Measurements from ENCODE around the gene ANKRD13A.

ANKRD13A gene

DNA sequence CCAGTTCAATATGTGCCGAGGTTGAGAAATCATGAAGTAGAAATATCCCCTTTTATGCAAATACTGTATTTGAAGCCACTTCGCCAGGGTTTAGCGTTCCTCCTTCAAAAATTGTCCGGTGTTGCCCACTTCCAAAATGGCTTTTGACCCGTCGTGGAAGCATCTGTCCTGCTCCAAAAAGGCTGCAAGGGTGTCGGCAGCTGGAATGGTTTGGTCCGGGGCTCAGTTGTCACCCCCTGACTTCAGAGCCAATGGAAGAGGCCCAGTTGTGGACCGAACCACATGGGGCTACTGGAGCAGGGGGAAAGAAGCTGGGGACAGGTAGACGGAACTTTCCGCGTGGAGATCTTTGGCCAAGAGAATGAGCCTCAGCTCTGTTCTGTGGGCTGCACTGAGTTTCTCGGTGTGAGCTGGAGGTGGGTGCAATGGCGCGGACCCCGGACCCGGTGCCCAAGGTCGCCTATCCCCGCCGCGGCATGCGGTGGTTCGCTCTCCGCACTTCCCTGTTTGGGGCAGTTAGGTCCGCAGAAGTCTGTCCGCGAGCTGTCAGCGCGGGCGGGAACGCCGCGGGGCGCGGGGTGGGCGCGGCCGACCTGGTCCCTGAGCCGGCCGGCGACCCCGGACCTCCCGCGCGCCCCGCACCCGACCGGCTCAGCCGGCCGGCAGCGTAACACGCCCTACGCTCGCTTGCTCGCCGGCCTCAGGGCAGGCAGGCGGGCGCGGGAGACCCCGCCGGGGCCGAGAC, at the start of gene ANKRD13A:
Gene ANKRD13A, plus strand, starts transcription at position 527 of the 745 bp plus-strand sequence. CDS start 259 bp downstream, outside the sequence.
- peak; percentile 85 for DNase-seq

DNA sequence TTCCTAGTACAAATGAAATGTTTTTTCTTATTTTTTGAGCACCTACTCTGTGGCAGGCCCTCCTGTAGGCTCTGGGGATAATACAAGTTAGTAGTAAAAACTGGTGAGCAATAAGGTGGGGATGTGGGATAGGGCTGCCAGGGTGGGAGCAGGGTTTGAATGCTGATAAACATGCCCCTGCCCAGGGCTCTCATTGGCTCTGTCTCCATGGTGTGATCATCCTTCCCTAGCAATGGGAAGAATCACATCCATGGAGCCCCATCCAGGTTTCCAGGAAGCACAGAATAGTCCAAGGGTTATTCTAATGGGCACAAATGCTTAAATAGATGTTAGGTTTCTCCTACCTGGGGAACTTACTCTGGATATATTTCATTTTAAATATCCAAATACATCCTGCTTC, 48.6 kb upstream of the ANKRD13A start:
- no peak for DNase-seq

DNA sequence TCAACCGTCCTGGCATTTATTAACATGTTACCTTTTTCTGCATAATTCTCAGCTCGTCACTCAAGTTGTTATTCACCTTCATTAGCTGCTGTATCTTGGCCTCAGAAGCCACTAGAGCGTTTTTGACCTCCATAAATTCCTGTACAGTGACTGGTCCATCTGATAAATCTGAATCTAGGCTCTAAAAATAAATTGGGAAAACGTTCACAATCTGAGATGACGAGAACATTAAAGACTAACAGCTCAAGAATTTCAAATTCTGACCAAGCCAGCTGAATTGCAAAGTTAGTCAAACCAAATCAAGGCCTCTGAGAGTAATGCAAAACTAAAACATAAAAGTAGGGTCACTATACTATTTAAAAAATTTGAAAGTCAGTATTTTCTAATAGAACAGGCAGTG, 48.1 kb upstream of the ANKRD13A start:
- no peak for DNase-seq

GRCh38 chr12:109951751-109952150, 47.5 kb upstream of the ANKRD13A start:
- DNase-seq, result no peak

DNA sequence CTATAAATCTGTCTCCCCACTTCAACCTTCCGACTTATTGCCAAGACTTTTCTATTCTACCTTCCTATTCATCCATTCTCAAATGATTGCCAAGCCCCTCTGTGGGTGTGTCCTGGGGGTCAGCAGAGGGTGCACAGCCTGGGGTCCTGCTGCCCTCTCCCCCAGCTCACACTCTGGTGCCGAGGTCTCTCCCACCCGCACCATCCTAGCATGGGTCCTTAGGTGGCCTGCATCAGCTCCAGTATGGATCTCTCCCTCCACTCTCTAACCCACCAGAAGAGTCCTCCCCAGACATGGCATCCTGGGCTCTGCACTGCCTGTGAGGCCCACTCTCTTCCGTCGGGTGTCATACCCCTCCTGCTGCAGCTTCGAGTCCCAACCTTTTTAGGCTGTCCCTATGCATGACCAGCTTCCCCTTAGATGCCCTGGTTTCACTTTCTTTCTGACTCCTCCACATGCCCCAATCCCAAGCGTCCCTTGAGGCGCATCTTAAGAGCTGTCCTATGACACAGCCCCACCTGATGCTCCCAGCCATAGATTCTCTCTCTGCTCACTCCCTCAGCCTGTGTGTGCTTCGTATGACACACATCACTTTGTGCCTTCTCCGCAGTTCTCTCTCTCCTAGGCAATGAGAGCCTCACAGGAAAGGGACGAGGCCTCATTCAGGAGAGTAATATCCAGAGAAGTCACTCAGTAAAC, 46.9 kb upstream of the ANKRD13A start:
- DNase-seq, result no peak

DNA sequence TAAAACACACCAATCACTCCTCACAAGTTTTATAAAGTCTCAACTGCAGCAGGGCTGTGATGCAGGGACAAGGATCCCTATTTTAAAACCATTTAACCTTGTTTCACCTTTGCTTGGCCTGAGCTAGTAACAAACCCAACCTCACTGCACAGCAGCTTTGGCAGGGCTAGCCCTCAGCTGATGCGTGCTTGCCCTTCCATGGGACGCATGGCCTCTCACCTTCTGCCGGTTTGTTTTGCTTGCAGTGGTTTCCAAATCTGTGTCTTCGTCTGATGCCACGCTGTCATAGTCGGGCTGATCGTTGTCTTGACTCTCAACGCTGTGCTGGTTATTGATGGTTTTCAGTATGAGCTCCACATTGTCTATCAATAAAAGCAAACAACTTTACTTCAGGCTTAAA, 46.4 kb upstream of the ANKRD13A start:
- DNase-seq, result no peak

- no peak for DNase-seq
These were observed 45.6 kb upstream of the ANKRD13A start for GRCh38 chr12:109953656-109954055.

GRCh38 chr12:109958374-109958773, 40.9 kb upstream of the ANKRD13A start:
- no peak for DNase-seq

DNA sequence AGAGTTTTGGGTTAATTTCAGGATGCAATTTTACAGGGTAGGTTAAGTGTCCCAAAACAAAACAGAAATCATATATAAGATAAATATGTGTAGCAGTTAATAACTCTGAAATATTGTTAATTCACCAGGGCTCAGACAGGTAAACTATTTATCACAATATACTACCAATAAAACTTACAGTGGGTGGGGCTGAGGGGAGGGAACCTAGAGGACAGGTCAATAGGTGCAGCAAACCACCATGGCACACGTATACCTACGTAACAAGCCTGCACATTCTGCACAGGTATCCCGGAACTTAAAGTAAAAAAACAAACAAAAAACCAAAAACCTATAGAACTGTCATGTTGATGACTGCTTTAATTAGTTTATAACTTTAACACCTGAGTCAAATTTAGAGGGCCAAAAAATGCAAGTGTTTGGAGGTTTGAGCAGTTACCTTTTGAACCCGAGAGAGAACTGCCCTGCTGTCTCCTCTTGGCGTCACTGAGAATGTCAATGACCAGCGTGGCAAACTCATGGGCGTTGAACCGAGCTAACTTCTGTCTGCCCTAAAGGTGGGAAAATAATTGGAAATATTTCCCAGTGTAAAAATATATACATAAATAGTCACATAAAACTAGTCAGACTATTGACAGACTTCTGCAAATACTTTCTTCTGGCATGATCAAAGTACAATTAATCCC, 39.7 kb upstream of the ANKRD13A start:
- no peak for DNase-seq

DNA sequence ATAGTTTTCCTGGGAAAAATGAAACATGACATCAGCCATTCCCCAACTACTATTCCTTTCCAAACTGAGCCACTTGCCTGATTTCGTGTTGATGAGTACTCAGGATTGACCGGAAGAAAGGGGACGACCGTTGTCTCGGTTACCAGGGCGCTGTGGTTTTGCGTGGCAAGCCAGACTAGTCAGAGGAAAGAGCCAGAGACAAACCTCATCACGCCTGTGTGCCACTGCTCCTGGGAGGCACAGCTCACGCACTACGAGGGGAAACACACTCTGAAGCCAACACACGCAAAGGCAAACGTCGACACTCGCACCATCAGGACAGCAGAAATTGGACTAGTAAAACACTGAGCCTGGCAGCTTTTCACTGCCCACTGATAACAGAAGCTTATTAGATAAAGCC, 38.0 kb upstream of the ANKRD13A start:
- DNase-seq, result no peak

GRCh38 chr12:109961612-109962011, 37.6 kb upstream of the ANKRD13A start:
- no peak for DNase-seq

- DNase-seq, result no peak
These were observed 36.8 kb upstream of the ANKRD13A start for GRCh38 chr12:109962398-109962797.

- no peak for DNase-seq
These were observed 35.9 kb upstream of the ANKRD13A start for GRCh38 chr12:109963330-109963729.

GRCh38 chr12:109963743-109964429, 35.3 kb upstream of the ANKRD13A start:
- no peak for DNase-seq

DNA sequence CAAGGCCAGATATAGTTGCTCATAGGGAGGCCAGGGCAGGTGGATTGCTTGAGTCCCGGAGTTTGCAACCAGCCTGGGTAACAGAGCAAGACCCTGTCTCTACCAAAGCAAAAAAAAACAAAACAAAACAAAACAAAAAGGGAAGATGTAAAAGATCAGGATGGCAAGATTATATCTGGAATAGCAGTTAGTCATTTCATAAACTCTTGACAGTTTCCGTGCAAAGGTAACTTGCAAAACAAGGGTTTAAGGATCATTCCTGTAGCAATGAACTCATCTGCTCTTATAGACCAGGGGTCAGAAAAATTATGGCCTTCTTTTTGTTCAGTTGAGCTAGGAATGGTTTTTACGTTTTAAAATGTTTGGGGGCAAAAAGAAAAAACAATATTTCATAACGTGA, 32.7 kb upstream of the ANKRD13A start:
- no peak for DNase-seq

- no peak for DNase-seq
These were observed 31.7 kb upstream of the ANKRD13A start for GRCh38 chr12:109967383-109968031.

- no peak for DNase-seq
These were observed 31.2 kb upstream of the ANKRD13A start for GRCh38 chr12:109968032-109968420.

DNA sequence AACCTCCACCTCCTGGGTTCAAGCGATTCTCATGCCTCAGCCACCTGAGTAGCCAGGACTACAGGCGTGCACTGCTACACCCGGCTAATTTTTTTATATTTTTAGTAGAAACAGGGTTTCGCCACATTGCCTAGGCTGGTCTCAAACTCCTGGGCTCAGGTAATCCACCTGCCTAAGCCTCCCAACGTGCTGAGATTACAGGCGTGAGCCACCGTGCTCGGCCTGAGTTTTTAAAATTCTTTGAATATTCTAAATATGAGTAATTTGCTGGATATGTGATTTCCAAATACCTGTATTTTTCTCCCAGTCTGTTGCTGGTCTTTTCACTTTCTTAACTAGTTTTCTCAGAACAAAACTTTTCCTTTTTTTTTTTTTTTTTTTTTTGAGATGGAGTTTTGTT, 30.4 kb upstream of the ANKRD13A start:
- no peak for DNase-seq

DNA sequence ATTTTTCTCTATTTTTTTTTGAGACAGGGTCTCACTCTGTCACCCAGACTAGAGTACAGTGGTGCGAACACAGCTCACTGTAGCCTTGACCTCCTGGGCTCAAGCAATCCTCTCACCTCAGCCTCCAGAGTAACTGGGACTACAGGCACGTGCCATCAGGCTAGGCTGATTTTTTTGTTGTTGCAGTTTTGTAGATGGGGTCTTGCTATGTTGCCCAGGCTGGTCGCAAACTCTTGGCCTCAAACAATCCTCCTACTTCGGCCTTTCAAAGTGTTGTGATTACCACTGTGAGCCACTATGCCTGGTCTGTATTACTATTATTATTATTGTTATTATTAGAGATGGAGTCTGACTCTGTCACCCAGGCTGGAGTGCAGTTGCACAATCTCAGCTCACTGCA, 26.4 kb upstream of the ANKRD13A start:
- DNase-seq, result no peak

- DNase-seq, result peak; percentile 25
These were observed 17.9 kb upstream of the ANKRD13A start for GRCh38 chr12:109981311-109981710.

DNA sequence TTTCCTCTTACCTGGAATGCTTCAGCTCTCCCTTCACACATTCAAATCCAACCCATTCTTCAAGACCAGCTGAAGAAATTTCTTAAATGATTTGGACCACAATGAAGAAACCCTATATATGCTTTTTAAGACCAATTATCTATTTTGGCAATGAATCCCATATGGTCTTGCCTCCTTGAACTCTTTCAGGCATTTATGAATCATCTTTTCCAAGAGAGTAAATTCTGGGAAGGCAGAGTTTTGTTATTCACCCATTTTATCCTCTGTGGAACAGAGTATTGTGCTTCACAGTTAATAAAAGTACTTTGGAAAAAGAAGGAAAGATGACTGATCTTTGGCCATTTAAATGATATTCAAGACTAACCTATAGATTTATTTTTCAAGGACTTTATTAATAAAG, 17.0 kb upstream of the ANKRD13A start:
- DNase-seq, result no peak

- no peak for DNase-seq
These were observed 15.6 kb upstream of the ANKRD13A start for GRCh38 chr12:109983432-109984142.

All from activated T-cell treated with anti-CD3 and anti-CD28 coated beads, Interleukin-2, amount 50 U/mL, for 1 hour (primary cell).